HG03108 (cell line): ENCODE results near the gene IFT27.
"Not testable (repeated sequence)": the region's sequence is repeated elsewhere in the genome, so short reads cannot be mapped to it uniquely, and the experiment has no call there.

Experiments used
- ATAC-seq: cut with Tn5 transposase; IDR thresholded peaks from one replicate; pipeline ENCODE4 v1.9.1; 2021; ENCODE audit warnings: moderate library complexity; ENCODE audit not compliant: unreplicated experiment

The IFT27 gene

GRCh38 chr22:36745301-36745995 lies 30.5 kb downstream of the IFT27 start:
- ATAC-seq: no peak

DNA sequence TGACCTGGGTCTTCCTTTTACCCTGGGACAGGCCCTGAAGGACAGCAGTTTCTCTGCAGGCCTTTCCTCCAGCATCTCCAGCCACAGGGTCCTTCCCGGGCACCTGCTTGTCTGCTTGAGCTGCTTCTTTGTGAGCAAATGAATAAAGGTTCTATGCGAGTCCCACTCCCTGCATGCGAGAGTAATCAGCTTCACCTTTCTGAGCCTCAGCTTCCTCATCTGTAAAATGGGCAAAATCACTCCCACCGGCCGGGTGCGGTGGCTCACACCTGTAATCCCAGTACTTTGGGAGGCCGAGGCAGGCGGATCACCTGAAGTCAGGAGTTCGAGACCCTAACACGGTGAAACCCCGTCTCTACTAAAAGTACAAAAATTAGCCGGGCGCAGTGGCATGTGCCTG lies 31.1 kb downstream of the IFT27 start:
- ATAC-seq: no peak

DNA sequence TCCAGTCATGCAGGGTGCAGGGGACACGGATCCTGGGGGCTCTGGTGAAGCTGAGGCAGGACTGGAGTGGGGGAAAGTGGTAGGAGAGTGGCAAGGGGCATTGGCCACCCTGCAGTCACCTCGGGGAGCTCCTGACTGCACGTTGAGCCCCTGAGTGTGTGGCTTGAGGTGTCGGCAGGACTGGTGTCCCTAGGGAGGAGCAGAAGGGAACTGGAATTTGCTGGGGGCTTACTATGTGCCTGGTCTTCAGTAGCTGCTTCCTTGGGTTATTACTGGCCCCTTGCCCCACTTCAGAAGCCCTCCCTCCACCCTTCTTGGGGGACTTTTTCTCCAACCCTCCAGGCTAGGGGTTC lies 31.5 kb downstream of the IFT27 start:
- no peak for ATAC-seq

- no peak for ATAC-seq
Measured at GRCh38 chr22:36743591-36744412, 32.1 kb downstream of the IFT27 start.

- no peak for ATAC-seq
Measured at GRCh38 chr22:36743011-36743410, 32.9 kb downstream of the IFT27 start.

- ATAC-seq: no peak
Measured at GRCh38 chr22:36741968-36742367, 34.0 kb downstream of the IFT27 start.

DNA sequence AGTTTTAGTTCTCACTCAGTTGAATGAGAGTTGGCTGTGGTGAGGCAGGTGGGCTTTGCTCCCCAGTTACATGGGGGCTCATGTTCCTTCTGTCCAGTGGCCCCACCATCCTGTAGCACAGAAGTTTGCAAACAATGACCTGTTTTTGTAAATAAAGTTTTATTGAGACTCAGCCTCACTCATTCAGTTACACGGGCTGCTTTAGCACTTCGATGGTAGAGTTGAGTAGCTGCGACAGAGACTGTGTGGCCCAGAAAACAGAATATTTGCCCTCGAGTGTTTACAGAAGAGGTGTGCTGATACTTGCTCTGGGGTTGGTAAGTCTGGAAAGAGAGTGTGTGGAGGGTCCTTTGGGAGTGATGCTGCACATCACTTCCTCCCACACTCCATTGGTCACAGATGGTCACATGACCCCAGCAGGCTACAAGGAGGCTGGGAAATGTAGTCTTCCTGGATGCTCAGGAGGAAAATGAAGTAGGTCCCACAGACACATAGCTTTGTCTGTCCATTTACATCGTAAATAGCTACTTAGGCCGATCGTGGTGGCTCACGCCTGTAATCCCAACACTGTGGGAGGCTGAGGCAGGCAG lies 34.6 kb downstream of the IFT27 start:
- no peak for ATAC-seq

DNA sequence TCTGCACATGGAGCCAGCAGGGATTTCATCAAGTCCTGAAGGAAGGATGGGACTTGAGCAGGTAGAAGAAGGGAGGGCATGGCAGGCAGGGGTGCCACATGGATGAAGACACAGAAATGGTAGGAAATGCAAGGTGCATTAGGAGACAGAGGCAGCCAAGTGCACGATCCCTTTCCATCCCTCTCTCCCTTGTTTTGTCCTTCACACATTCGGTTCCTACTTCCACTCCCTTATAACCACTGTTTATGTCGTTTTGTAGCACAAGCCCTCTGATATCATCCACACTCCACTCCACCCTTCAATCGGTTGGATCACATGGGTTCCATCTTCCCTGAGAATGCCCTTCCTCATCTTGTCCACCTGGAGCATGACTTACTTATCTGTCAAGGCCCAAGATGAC lies 35.2 kb downstream of the IFT27 start:
- no peak for ATAC-seq

DNA sequence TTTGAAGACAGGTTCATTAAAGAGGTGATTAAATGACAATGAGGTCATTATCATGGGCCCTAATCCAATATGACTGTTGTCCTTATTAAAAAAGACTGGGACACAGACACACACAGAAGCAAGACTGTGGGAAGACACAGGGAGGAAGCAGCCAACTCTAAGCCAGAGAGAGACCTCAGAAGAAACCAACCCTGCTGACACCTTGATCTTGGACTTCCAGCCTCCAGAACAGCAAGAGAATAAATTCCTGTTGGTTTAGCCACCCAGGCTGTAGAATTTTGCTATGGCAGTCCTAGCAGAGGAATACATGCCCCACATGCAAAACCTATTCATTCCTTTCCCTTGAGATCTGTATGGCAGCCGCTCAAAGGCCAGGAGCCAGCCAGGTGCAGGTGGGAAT lies 36.7 kb downstream of the IFT27 start:
- ATAC-seq: no peak

DNA sequence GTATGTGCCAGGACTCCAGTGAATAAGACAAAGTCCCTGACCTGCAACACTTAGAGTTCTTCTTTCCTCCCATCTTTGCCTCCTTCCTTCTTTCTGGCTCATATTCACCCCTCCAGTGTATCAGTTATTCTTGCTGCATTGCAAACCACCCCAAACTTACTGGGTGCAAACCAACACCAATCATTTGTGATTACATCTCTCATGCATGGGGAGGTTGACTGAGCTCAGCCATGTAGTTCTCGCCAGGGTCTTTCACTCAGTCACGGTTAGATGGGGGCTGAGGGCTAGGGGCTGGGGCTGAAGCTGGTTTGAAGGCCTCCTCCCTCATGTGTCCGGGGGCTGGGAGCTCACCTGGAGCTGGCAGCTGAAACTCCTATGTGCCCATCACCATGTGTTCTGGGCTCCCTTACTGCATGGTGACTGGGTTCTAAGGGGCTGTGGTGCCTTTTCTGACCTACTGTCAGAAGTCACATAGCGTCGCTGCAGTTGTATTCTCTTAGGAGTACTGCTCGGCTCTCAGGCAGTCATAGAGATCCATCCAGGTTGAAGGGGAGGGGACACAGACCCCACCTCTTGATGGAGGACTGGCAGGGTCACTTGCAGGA lies 37.4 kb downstream of the IFT27 start:
- ATAC-seq: no peak

DNA sequence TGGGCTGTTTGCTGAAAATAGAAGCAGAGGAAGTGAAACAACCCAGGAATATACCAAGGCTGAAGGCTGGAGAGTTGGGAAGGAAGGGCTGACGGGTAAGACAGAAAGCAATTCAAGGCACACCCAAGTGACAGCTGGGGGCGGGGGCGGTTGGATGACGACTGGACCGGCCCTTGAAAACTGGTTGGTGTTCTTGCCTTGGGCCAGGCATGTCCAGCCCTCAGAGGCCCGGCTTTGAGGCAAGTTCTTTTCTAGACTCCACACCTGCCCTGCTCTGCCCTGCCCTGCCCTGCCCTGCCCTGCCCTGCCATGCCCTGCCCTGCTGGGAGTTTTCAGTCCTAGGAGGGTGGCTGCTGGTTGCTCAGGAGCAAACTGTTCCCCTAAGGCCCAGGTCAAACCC lies 38.1 kb downstream of the IFT27 start:
- no peak for ATAC-seq

GRCh38 chr22:36736701-36737320 lies 39.1 kb downstream of the IFT27 start:
- no peak for ATAC-seq

DNA sequence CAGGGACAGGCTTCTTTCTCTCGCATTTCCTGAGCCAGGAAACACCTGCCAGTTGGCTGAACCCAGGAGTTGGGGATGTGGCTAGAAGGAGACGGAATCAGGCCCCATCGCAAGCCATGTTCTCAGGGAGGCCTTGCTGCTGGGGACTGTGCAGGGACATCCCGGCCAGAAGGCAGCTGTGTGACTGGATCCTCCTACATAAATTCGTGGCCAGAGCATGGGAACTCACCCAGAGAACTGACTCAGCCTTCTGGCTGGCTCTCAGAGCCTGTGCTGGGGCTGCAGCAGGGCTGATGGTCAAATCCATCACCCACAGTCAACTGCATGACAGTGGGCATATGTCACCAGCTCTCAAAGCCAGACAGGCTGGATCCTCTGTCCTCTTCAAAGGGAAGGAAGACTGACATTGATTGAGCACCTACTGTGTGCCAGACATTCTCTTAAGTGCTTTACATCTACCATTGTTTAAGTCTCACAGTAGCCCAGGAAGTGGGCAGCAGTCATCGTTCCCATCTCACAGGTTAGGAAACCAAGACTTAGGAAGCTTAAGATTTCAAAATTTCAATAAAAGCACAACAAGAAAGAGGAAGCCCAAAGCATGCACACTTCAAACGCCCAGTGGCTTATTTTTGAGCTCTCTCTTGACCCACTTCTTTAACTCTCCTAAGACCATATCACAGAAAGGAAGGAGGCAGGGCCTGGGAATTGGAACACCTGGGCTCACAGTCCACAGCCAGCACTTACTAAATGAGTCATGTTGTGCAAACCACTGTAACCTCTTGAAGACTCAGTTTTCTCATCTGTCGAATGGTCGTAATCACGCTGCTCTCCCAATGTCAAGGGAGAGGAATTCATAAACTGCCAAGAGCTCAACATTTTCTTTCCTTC lies 41.5 kb downstream of the IFT27 start:
- ATAC-seq: no peak

- ATAC-seq: no peak
Measured at GRCh38 chr22:36733271-36733670, 42.6 kb downstream of the IFT27 start.

DNA sequence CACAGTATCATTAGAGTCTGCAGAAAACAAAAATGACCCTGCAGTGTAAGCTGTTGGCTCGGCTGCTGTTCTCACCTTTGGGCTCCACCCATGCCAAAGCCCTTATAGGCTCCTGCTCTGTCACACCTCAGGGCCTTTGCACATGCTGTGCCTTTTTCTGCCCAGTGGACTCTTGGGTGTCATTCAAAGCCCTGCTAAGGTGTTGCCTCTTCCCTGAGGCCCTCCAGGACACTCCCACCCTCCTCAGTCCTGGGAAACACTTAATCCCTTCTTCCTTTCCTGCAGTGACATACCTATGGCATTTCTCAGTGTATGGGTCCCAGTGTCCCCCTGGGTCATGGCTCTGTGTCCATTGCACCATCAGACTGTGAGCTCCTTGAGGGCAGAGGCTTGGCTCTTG lies 43.3 kb downstream of the IFT27 start:
- no peak for ATAC-seq

- ATAC-seq: no peak
Measured at GRCh38 chr22:36731916-36732315, 44.0 kb downstream of the IFT27 start.

GRCh38 chr22:36731321-36731720 lies 44.6 kb downstream of the IFT27 start:
- not testable (repeated sequence) for ATAC-seq

DNA sequence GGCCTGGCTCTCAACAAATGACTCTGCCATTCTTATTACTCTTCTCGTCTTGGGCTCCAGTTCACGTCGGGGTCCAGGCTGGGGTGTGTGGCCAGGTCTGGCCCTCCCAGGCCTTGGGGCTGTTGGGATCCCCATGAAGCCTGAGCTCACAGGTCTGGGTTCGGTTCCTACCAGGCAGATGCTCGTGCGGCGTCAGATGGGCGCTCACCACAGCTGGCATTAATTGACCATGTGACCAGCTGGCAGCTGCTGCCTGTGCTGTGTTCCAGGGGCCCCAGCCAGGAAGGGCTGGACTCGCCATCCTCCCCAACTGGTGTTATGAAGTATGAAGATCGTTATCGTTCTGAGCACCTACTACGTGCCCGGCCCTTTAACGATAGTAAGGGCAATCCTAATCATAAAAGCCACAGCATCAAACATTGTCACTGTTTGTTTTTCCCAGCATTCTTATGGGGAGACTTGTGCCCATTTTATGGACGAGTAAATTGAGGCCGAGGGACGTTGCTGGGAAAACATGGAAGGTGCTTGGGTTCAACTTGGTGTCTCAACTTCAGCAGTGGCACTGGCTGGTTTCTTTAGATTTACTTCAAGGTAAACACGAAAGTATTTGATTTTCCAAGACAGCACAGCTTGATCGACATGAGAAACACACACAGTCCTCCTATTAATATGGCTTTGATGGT lies 45.6 kb downstream of the IFT27 start:
- no peak for ATAC-seq

DNA sequence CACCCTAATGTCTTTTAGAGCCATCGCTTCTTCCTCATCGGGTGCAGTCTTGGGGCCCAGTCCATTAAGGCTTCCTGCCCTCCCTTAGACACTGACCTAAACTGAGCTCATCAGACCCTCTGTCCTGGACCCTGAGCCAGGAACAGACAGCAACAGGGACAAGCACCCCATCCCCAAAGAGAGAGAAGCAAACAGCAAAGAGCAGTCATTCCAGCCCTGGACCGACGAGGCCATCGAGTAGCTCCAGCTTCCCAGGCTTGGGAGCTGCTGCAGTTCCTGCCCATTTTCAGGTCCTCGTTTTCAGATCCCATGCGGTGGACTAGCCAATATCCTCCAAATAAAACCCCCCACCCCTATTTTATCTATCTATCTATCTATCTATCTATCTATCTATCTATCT lies 46.6 kb downstream of the IFT27 start:
- ATAC-seq: no peak

DNA sequence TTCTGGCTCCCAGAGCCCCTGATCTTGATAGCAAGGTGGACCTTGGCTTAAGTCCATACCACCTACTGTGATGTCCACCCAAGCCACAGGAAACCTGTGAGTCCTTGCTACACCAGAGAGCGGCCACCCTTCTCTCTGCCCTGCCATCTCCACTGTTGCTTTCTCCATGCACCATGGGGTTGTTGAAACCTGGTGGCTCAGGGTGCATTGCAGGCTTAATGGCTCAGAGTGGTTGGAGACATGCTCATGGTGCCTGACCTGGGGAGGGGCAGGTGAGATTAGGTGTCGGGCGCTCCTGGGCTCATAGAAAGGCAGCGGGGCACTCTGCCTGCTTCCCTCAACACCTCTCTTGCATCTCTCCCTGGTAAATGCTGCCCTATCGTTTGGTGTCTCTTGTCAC lies 47.4 kb downstream of the IFT27 start:
- ATAC-seq: no peak
